Measurements from ENCODE around the gene GDF15.
A peak's percentile ranks its signal among the peaks of the same experiment; 100 is the strongest.

The GDF15 gene

GRCh38 chr19:18393836-18394235 is 7.9 kb downstream of the GDF15 start:
- no peak for ATAC-seq
- TF ChIP-seq PATZ1 (CRISPR knock-in tag; IDR thresholded peaks at IDR 0.05; ENCODE audit: borderline replicate concordance), result no peak

- TF ChIP-seq ZFP3 (CRISPR knock-in tag; IDR thresholded peaks at IDR 0.05) (no peak), ZNF70 (CRISPR knock-in tag; IDR thresholded peaks at IDR 0.05) (no peak), TOX (CRISPR knock-in tag; IDR thresholded peaks at IDR 0.05; ENCODE audit: borderline replicate concordance) (no peak), TCF4 (CRISPR knock-in tag; IDR thresholded peaks at IDR 0.05; ENCODE audit: borderline replicate concordance) (no peak), OSR1 (CRISPR knock-in tag; IDR thresholded peaks at IDR 0.05) (no peak), RARB (CRISPR knock-in tag; IDR thresholded peaks at IDR 0.05) (no peak), CSDC2 (CRISPR knock-in tag; IDR thresholded peaks at IDR 0.05) (no peak), PATZ1 (CRISPR knock-in tag; IDR thresholded peaks at IDR 0.05; ENCODE audit: borderline replicate concordance) (no peak), TSHZ2 (CRISPR knock-in tag; IDR thresholded peaks at IDR 0.05) (no peak)
- ATAC-seq, result no peak
Observed at GRCh38 chr19:18396471-18397241, 10.7 kb downstream of the GDF15 start.

- no peak for ATAC-seq
- peak; percentile 100 for TF ChIP-seq ZFP3 (CRISPR knock-in tag; IDR thresholded peaks at IDR 0.05)
- TF ChIP-seq CSDC2 (CRISPR knock-in tag; IDR thresholded peaks at IDR 0.05), result no peak
Observed at GRCh38 chr19:18397242-18398202, 11.6 kb downstream of the GDF15 start, which contains the start of gene LRRC25. Gene LRRC25 (minus strand): TSS chr19:18397622. CDS start chr19:18396963, 659 bp downstream.

- no peak for ATAC-seq
- no peak for TF ChIP-seq CSRNP3 (CRISPR knock-in tag; IDR thresholded peaks at IDR 0.05)
- no peak for TF ChIP-seq ESRRG (CRISPR knock-in tag; IDR thresholded peaks at IDR 0.05)
- no peak for TF ChIP-seq PATZ1 (CRISPR knock-in tag; IDR thresholded peaks at IDR 0.05; ENCODE audit: borderline replicate concordance)
- no peak for TF ChIP-seq ZNF70 (CRISPR knock-in tag; IDR thresholded peaks at IDR 0.05)
- TF ChIP-seq CREB5 (CRISPR knock-in tag; IDR thresholded peaks at IDR 0.05; ENCODE audit: low read depth), result no peak
- TF ChIP-seq ISL1 (CRISPR knock-in tag; IDR thresholded peaks at IDR 0.05), result no peak
- TF ChIP-seq ZC3H10 (CRISPR knock-in tag; IDR thresholded peaks at IDR 0.05), result no peak
- TF ChIP-seq POU6F1 (CRISPR knock-in tag; IDR thresholded peaks at IDR 0.05; ENCODE audit: borderline replicate concordance, low read depth), result no peak
- no peak for TF ChIP-seq PPARA (CRISPR knock-in tag; IDR thresholded peaks at IDR 0.05; ENCODE audit: borderline replicate concordance)
Observed at GRCh38 chr19:18399008-18399407, 13.1 kb downstream of the GDF15 start.

Data from SK-N-SH treated with all-trans-retinoic acid at 6 μM for 48 hours (cell line).